Loucy (cell line): ENCODE data around the gene LSM5.
A peak's percentile ranks its signal among the peaks of the same experiment; 100 is the strongest.

ENCODE experiments used
- H2AFZ ChIP-seq: fragments of 200-600 bp; sonication (generic); 2 replicates; pipeline ENCODE4 v1.6.0; 2016; ENCODE audit warnings: antibody characterized with exemption, mild to moderate bottlenecking, low read length, moderate library complexity
- H3F3A ChIP-seq: fragments of 200-600 bp; 2 replicates; pipeline ENCODE4 v1.6.0; 2016; ENCODE audit warnings: antibody characterized with exemption, low read depth, mild to moderate bottlenecking
- H3K27me3 ChIP-seq: fragments of 200-600 bp; sonication (generic); 2 replicates; pipeline ENCODE4 v1.6.1; 2014; ENCODE audit warnings: low read length, mild to moderate bottlenecking; ENCODE audit not compliant: insufficient read depth, poor library complexity, severe bottlenecking
- H3K36me3 ChIP-seq: fragments of 200-600 bp; sonication (generic); 2 replicates; pipeline ENCODE4 v1.6.1; 2016; ENCODE audit warnings: low read length; ENCODE audit not compliant: insufficient read depth
- H3K4me1 ChIP-seq: fragments of 200-600 bp; sonication (generic); 2 replicates; pipeline ENCODE4 v1.5.1; 2014; ENCODE audit warnings: low read length, mild to moderate bottlenecking; ENCODE audit not compliant: insufficient read depth, poor library complexity, severe bottlenecking
- H3K4me2 ChIP-seq: fragments of 200-600 bp; sonication (generic); 2 replicates; pipeline ENCODE4 v1.6.0; 2014; ENCODE audit warnings: antibody characterized with exemption, low read length, low read depth, mild to moderate bottlenecking; ENCODE audit not compliant: poor library complexity, severe bottlenecking
- H3K4me3 ChIP-seq: fragments of 200-600 bp; sonication (generic); 2 replicates; pipeline ENCODE4 v1.5.1; 2014; ENCODE audit warnings: low read length, mild to moderate bottlenecking, mixed read lengths; ENCODE audit not compliant: poor library complexity, severe bottlenecking
- H3K79me2 ChIP-seq: fragments of 200-600 bp; sonication (generic); 2 replicates; pipeline ENCODE4 v1.6.1; 2014; ENCODE audit warnings: low read length; ENCODE audit not compliant: insufficient read depth
- H3K9ac ChIP-seq: fragments of 200-600 bp; sonication (generic); 2 replicates; pipeline ENCODE4 v1.6.0; 2014; ENCODE audit warnings: mild to moderate bottlenecking, low read depth, low read length, moderate library complexity; ENCODE audit not compliant: poor library complexity, severe bottlenecking
- H3K9me2 ChIP-seq: fragments of 200-600 bp; sonication (generic); replicated peaks from 2 replicates; pipeline ENCODE4 v1.6.1; 2016; ENCODE audit warnings: low read depth, low read length, mixed read lengths
- H3K9me3 ChIP-seq: fragments of 200-600 bp; sonication (generic); 2 replicates; pipeline ENCODE4 v1.6.1; 2014; ENCODE audit warnings: mild to moderate bottlenecking, antibody characterized with exemption, low read length, low read depth; ENCODE audit not compliant: insufficient read depth
- H4K20me1 ChIP-seq: fragments of 200-600 bp; sonication (generic); 2 replicates; pipeline ENCODE4 v1.6.0; 2014; ENCODE audit warnings: antibody characterized with exemption, low read length, mild to moderate bottlenecking; ENCODE audit not compliant: insufficient read depth, poor library complexity, severe bottlenecking
- CTCF ChIP-seq: fragments of 200-600 bp; sonication (generic); conservative IDR thresholded peaks from 2 replicates; pipeline ENCODE4 v1.5.1; 2014; ENCODE audit warnings: mild to moderate bottlenecking, antibody characterized with exemption, low read length
- EZH2phosphoT487 ChIP-seq: fragments of 200-600 bp; IDR thresholded peaks from 2 replicates; pipeline ENCODE4 v1.6.1; 2018; ENCODE audit warnings: antibody characterized with exemption, mild to moderate bottlenecking, moderate library complexity, borderline replicate concordance

The LSM5 gene

GRCh38 chr7:32496052-32496813, 6.1 kb upstream of the LSM5 start:
- Histone ChIP-seq H3F3A (no peaks in the 10 kb centered on the region), H3K9me3 (no peaks in the 10 kb centered on the region), H4K20me1 (peaks cover 29% of the 10 kb centered on the region), H3K9me2 (no peaks in the 10 kb centered on the region), H3K79me2 (peaks cover 62% of the 10 kb centered on the region), H3K4me2 (peak overlapping the region; percentile 94), H3K9ac (peak overlapping the region; percentile 81), H3K4me3 (peak overlapping the region; percentile 87), H3K27me3 (no peaks in the 10 kb centered on the region), H3K36me3 (no peaks in the 10 kb centered on the region), H3K4me1 (peaks cover 28% of the 10 kb centered on the region), H2AFZ (peak overlapping the region; percentile 73; the same call in 1 of the 2 replicates)
- no peak for TF ChIP-seq CTCF
- TF ChIP-seq EZH2phosphoT487: no peak

- peak within 1 kb of the TSS; percentile 94 for H3K4me2 ChIP-seq
- H3K4me3 ChIP-seq: peak within 1 kb of the TSS; percentile 98
- no peak for TF ChIP-seq CTCF
- no peak for TF ChIP-seq EZH2phosphoT487
- H3K27me3 ChIP-seq: no peaks in the 10 kb centered on the region
- no peaks in the 10 kb centered on the region for H3K9me2 ChIP-seq
- H2AFZ ChIP-seq: peak within 1 kb of the TSS; percentile 84
- H3K79me2 ChIP-seq: peaks cover 54% of the 10 kb centered on the region
- peak within 1 kb of the TSS; percentile 81 for H3K9ac ChIP-seq
- no peaks in the 10 kb centered on the region for H3K36me3 ChIP-seq
- peaks cover 2% of the 10 kb centered on the region for H3F3A ChIP-seq
- peaks cover 21% of the 10 kb centered on the region for H3K4me1 ChIP-seq
- H4K20me1 ChIP-seq: peaks cover 22% of the 10 kb centered on the region
- H3K9me3 ChIP-seq: no peaks in the 10 kb centered on the region
Observed at GRCh38 chr7:32495298-32496051, 5.3 kb upstream of the LSM5 start, which contains the start of gene AVL9. Gene AVL9, plus strand, starts transcription at chr7:32495489. Its CDS starts 221 bp downstream, at chr7:32495710.

DNA sequence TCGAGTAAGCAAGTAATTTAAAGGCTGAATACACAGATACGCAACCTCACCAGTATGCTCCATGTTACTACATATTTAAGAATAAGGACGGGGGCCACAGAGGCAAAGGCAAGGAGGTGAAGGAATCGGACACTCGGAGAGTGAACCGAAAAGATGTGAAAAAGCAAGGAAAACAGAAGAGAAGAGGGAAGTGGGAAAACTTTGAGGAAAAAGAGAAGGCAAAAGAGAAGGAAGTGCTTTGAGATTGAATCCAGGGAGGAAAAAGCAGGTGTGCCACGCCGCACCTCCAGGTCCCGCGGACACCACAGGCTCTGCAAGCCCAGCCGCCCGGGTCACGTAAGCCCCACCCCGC, 4.7 kb upstream of the LSM5 start:
- Histone ChIP-seq H2AFZ (peak overlapping the region; percentile 84), H3F3A (peaks cover 4% of the 10 kb centered on the region), H3K9ac (peak overlapping the region; percentile 76), H3K27me3 (no peaks in the 10 kb centered on the region), H3K4me2 (peak overlapping the region; percentile 83), H3K36me3 (no peaks in the 10 kb centered on the region), H3K4me3 (peak overlapping the region; percentile 98), H4K20me1 (peaks cover 19% of the 10 kb centered on the region), H3K9me2 (no peaks in the 10 kb centered on the region), H3K79me2 (peaks cover 51% of the 10 kb centered on the region), H3K4me1 (peaks cover 18% of the 10 kb centered on the region), H3K9me3 (no peaks in the 10 kb centered on the region)
- no peak for TF ChIP-seq EZH2phosphoT487
- TF ChIP-seq CTCF: no peak
